HCT116 (cell line): ENCODE measurements around the gene ORC2. TPM values are rescaled to one million over a fixed set of nuclear protein-coding genes. Genes with fewer than 3 reads are reported as not detected.

ENCODE experiments used
- ATAC-seq: fragments of 200-7000 bp; cut with Tn5 transposase; 2 replicates; pipeline ENCODE4 v1.9.1; 2020; ENCODE audit warnings: mild to moderate bottlenecking, moderate library complexity
- BruUV-seq: library from RNA; stranded (reverse); fragments of 400-500 nt; replicated peaks from 2 replicates; lab custom pipeline; 2021; lab: Mats Ljungman, UMichigan
- CTCF ChIA-PET: fragments of 300-600 bp; sonication (Branson Sonifier 250); formaldehyde crosslinking; loops from one replicate; lab custom pipeline; 2021; ENCODE audit warnings: antibody characterized with exemption; lab: Charles Lee
- POLR2A ChIA-PET: fragments of 300-600, 350-600 bp; sonication (Branson Sonifier 250); formaldehyde crosslinking; loops from one replicate; lab custom pipeline; 2021; ENCODE audit warnings: antibody characterized with exemption; lab: Charles Lee
- RAD21 ChIA-PET, 2 experiments: fragments of 300-600 bp; sonication (Branson Sonifier 250); formaldehyde crosslinking; loops; one replicate each; lab custom pipeline; 2023; ENCODE audit warnings: low total read pairs in 2 of 2; ENCODE audit not compliant: uncharacterized antibody in 2 of 2, unreplicated experiment in 2 of 2, low non-redundant PET in 1 of 2; lab: Charles Lee
- DNase-seq: peaks from one replicate; pipeline ENCODE4 v3.0.0-alpha.2; 2010; ENCODE audit warnings: low read depth, low spot score
- H2AFZ ChIP-seq: fragments of 200-600 bp; shearing (Covaris generic), sonication (generic); 2 replicates; pipeline ENCODE4 v1.6.1; 2017; ENCODE audit warnings: low read depth, mixed run types, mixed read lengths, antibody characterized with exemption, low read length; ENCODE audit not compliant: poor library complexity, severe bottlenecking
- H3K27ac ChIP-seq: 2 replicates; pipeline ENCODE4 v1.5.1; 2012; ENCODE audit warnings: low read depth, low read length
- H3K27me3 ChIP-seq: fragments of 200-600 bp; sonication (generic); 2 replicates; pipeline ENCODE4 v1.6.1; 2016; ENCODE audit warnings: mixed run types, low read length, mixed read lengths; ENCODE audit not compliant: insufficient read depth
- H3K36me3 ChIP-seq, 2 experiments: fragments of 200-500 bp in 1 of 2; fragments of 200-600 bp in 1 of 2; sonication (Bioruptor generic) in 1 of 2; sonication (generic) in 1 of 2; 2 replicates each; pipeline versions ENCODE4 v1.5.1 to v1.6.1; 2014 to 2016; ENCODE audit warnings: low read length in 2 of 2, inconsistent platforms in 1 of 2, mixed read lengths in 1 of 2, mixed run types in 1 of 2; ENCODE audit not compliant: insufficient read depth in 2 of 2, control insufficient read depth in 1 of 2
- H3K4me1 ChIP-seq, 2 experiments: fragments of 200-600 bp in 1 of 2; sonication (generic) in 1 of 2; 2 replicates each; pipeline versions ENCODE4 v1.5.1 to v1.6.1; 2012 to 2017; ENCODE audit warnings: low read length in 2 of 2, inconsistent platforms in 1 of 2, mild to moderate bottlenecking in 1 of 2, mixed read lengths in 1 of 2, mixed run types in 1 of 2, moderate library complexity in 1 of 2; ENCODE audit not compliant: insufficient read depth in 2 of 2, control insufficient read depth in 1 of 2
- H3K4me2 ChIP-seq: fragments of 200-600 bp; sonication (generic); 2 replicates; pipeline ENCODE4 v1.6.1; 2017; ENCODE audit warnings: mixed run types, low read length, mixed read lengths
- H3K4me3 ChIP-seq, 2 experiments: fragments of 200-600 bp in 1 of 2; sonication (generic) in 1 of 2; replicated peaks in 1 of 2; 2 replicates each; pipeline ENCODE4 v1.5.1; 2011 to 2016; ENCODE audit warnings: low read length in 2 of 2, control low read depth in 1 of 2, low read depth in 1 of 2, mild to moderate bottlenecking in 1 of 2, mixed read lengths in 1 of 2, mixed run types in 1 of 2
- H3K79me2 ChIP-seq: fragments of 200-600 bp; sonication (generic); 2 replicates; pipeline ENCODE4 v1.6.1; 2017; ENCODE audit warnings: mild to moderate bottlenecking, mixed run types, low read length, moderate library complexity, mixed read lengths; ENCODE audit not compliant: insufficient read depth
- H3K9ac ChIP-seq: fragments of 200-600 bp; sonication (generic); 2 replicates; pipeline ENCODE4 v1.6.1; 2016; ENCODE audit warnings: low read length, mixed read lengths
- H3K9me2 ChIP-seq: fragments of 200-600 bp; sonication (generic), shearing (Covaris generic); 2 replicates; pipeline ENCODE4 v1.6.1; 2017; ENCODE audit warnings: mixed run types, mild to moderate bottlenecking, moderate library complexity; ENCODE audit not compliant: insufficient read depth
- H3K9me3 ChIP-seq, 2 experiments: fragments of 200-500 bp in 1 of 2; fragments of 200-600 bp in 1 of 2; sonication (Bioruptor generic) in 1 of 2; sonication (generic) in 1 of 2; 2 replicates each; pipeline ENCODE4 v1.6.1; 2014 to 2017; ENCODE audit warnings: low read length in 2 of 2, mixed read lengths in 2 of 2, inconsistent platforms in 1 of 2, low read depth in 1 of 2, mild to moderate bottlenecking in 1 of 2, mixed run types in 1 of 2, moderate library complexity in 1 of 2; ENCODE audit not compliant: control insufficient read depth in 1 of 2, insufficient read depth in 1 of 2
- H4K20me1 ChIP-seq: fragments of 200-600 bp; sonication (generic), shearing (Covaris generic); 2 replicates; pipeline ENCODE4 v1.6.1; 2017; ENCODE audit warnings: mixed run types, mild to moderate bottlenecking, moderate library complexity; ENCODE audit not compliant: insufficient read depth
- ATF3 ChIP-seq: IDR thresholded peaks from 2 replicates; pipeline ENCODE4 v1.6.1; 2012
- CEBPB ChIP-seq: IDR thresholded peaks from 2 replicates; pipeline ENCODE4 v1.6.1; 2012; ENCODE audit warnings: low read depth
- CTCF ChIP-seq, 3 experiments: fragments of 200-600 bp in 1 of 3; sonication (generic) in 1 of 3; IDR thresholded peaks in 2 of 3; conservative IDR thresholded peaks in 1 of 3; 2 replicates each; pipeline ENCODE4 v1.5.1; 2012 to 2017; ENCODE audit warnings: low read depth in 2 of 3, low read length in 2 of 3, antibody characterized with exemption in 1 of 3, borderline replicate concordance in 1 of 3, control low read depth in 1 of 3, mild to moderate bottlenecking in 1 of 3, mixed read lengths in 1 of 3, mixed run types in 1 of 3, moderate library complexity in 1 of 3; ENCODE audit not compliant: insufficient read depth in 1 of 3
- EGR1 ChIP-seq: IDR thresholded peaks from 2 replicates; pipeline ENCODE4 v1.6.1; 2012; ENCODE audit warnings: low read depth
- ELF1 ChIP-seq: IDR thresholded peaks from 2 replicates; pipeline ENCODE4 v1.6.1; 2012; ENCODE audit warnings: low read depth, borderline replicate concordance
- EZH2 ChIP-seq: fragments of 200-600 bp; sonication (generic); IDR thresholded peaks from 2 replicates; pipeline ENCODE4 v1.6.1; 2017; ENCODE audit warnings: antibody characterized with exemption, mixed run types
- FOSL1 ChIP-seq: IDR thresholded peaks from 2 replicates; pipeline ENCODE4 v1.6.1; 2012; ENCODE audit warnings: low read depth
- JUND ChIP-seq: IDR thresholded peaks from 2 replicates; pipeline ENCODE4 v1.6.1; 2012
- MAX ChIP-seq: IDR thresholded peaks from 2 replicates; pipeline ENCODE4 v1.6.1; 2012
- POLR2A ChIP-seq: IDR thresholded peaks from 2 replicates; pipeline ENCODE4 v1.7.0; 2011; ENCODE audit warnings: borderline replicate concordance; ENCODE audit not compliant: insufficient read depth, insufficient read length; ENCODE audit errors: extremely low read depth
- RAD21 ChIP-seq: IDR thresholded peaks from 2 replicates; pipeline ENCODE4 v1.6.1; 2012; ENCODE audit warnings: low read depth, mild to moderate bottlenecking
- SIN3A ChIP-seq: IDR thresholded peaks from 2 replicates; pipeline ENCODE4 v1.6.1; 2012; ENCODE audit warnings: low read depth
- SP1 ChIP-seq: IDR thresholded peaks from 2 replicates; pipeline ENCODE4 v1.6.1; 2012; ENCODE audit warnings: low read depth
- SRF ChIP-seq: IDR thresholded peaks from 2 replicates; pipeline ENCODE4 v1.6.1; 2012; ENCODE audit warnings: low read depth
- TCF7L2 ChIP-seq: IDR thresholded peaks from 2 replicates; pipeline ENCODE4 v1.7.0; 2011; ENCODE audit warnings: borderline replicate concordance, inconsistent platforms; ENCODE audit not compliant: insufficient read depth, insufficient read length; ENCODE audit errors: extremely low read depth
- YY1 ChIP-seq: IDR thresholded peaks from 2 replicates; pipeline ENCODE4 v1.6.1; 2011; ENCODE audit warnings: low read length, low read depth, moderate library complexity, mild to moderate bottlenecking; ENCODE audit not compliant: insufficient replicate concordance; ENCODE audit errors: extremely low read depth
- ZNF274 ChIP-seq: fragments of 200-500 bp; sonication (Bioruptor generic); IDR thresholded peaks from 2 replicates; pipeline ENCODE4 v1.6.1; 2014; ENCODE audit warnings: mild to moderate bottlenecking, low read depth, low read length, inconsistent platforms
- intact Hi-C: fragments of 100-400 bp; cut with micrococcal nuclease; formaldehyde crosslinking; loops from 2 replicates; pipeline ENCODE4 v1.10.0; 2022
- total RNA-seq: library from RNA; stranded (reverse); gene quantifications from one replicate; pipeline ENCODE4 v1.2.1, GENCODE V29; 2021; ENCODE audit not compliant: unreplicated experiment

Gene ORC2
- total RNA-seq, 1 experiment from 2014 or later: 51.9 TPM

- ATAC-seq: no peak
- BruUV-seq: no TSS peak
- TF ChIP-seq SIN3A (no peak), SRF (no peak), EZH2 (no peak), ELF1 (no peak), CEBPB (no peak), EGR1 (no peak), MAX (no peak), CTCF (IDR thresholded peaks at IDR 0.05 in 2 of 3, conservative IDR thresholded peaks at IDR 0.05 in 1 of 3; ENCODE audit: borderline replicate concordance in 1 of 3, insufficient read depth in 1 of 3, low read depth in 2 of 3, low read length in 2 of 3) (no peak), JUND (no peak), ZNF274 (no peak), ATF3 (no peak), RAD21 (no peak), SP1 (no peak), TCF7L2 (no peak), YY1 (no peak), FOSL1 (no peak), POLR2A (no peak)
These were observed 94.4 kb downstream of the ORC2 start for GRCh38 chr2:200869014-200869413.

More at GRCh38 chr2:200869014-200869413, 94.4 kb downstream of the ORC2 start:
- CTCF ChIA-PET: no interaction called here
- RAD21 ChIA-PET: no interaction called here
- intact Hi-C loops: no loop called here
- no peaks in the 10 kb centered on the region for H3K27me3 ChIP-seq
- H3K36me3 ChIP-seq: peaks cover 6 to 9% of the 10 kb centered on the region in 2 experiments; a peak in 2 of 4 replicates
- no peak overlapping the region for H3K4me3 ChIP-seq
- no peak overlapping the region for H3K4me2 ChIP-seq
- no peaks in the 10 kb centered on the region for H4K20me1 ChIP-seq
- H3K27ac ChIP-seq: no peak overlapping the region
- H3K9me2 ChIP-seq: no peaks in the 10 kb centered on the region
- POLR2A ChIA-PET: no interaction called here
- H3K9me3 ChIP-seq: no peaks in the 10 kb centered on the region
- H3K9ac ChIP-seq: no peak overlapping the region
- H3K79me2 ChIP-seq: peaks cover 4% of the 10 kb centered on the region
- no peak overlapping the region for H2AFZ ChIP-seq
- DNase-seq: no peak
- peaks cover 2 to 8% of the 10 kb centered on the region in 2 experiments; a peak in 3 of 4 replicates for H3K4me1 ChIP-seq
